ENCODE results near the gene NYAP2. TPM values are rescaled to one million over a fixed set of nuclear protein-coding genes. Genes with fewer than 3 reads are reported as not detected.
A peak's percentile ranks its signal among the peaks of the same experiment; 100 is the strongest.

Gene NYAP2
- total RNA-seq, 4 donors from 2014 or later, result 0.09 to 0.61 (median 0.18) TPM; not detected in 1

DNA sequence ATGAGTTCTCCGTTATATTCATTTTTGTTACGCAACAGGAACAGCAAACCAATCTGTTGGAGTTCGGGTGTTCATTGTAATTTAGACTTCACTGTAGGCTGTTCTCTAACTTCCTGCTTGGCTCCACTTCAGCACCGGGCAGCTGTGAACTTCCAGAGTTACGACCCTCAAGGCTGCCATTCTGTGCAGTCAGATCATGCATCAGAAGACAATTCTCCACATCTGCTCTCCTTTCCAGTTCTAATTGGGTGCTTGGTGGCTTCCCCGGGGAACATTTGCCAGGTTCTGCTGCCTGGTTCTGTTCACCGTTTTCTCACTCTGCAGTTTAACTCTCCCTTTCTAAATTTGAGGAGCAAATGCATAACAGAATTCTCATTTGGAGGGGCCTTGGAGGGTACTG, 237.7 kb downstream of the NYAP2 start:
- Histone ChIP-seq H3K4me3 (no peak overlapping the region), H3K4me1 (no peaks in the 10 kb centered on the region), H3K27ac (no peak overlapping the region), H3K27me3 (peaks cover 0 to 5% (median 0%) of the 10 kb centered on the region in 4 donors), H3K36me3 (no peaks in the 10 kb centered on the region), H3K9me3 (no peaks in the 10 kb centered on the region)
- intact Hi-C loops (cut with DNase I), result no loop called here
- TF ChIP-seq POLR2A (IDR thresholded peaks at IDR 0.05), result no peak
- no peak for TF ChIP-seq CTCF (IDR thresholded peaks at IDR 0.05)
- DNase-seq, result no peak
- WGBS, 2 donors, result 50 to 54% methylated on average over 7 of the region's 7 CpGs

GRCh38 chr2:225640550-225640949, 241.0 kb downstream of the NYAP2 start:
- no peak for DNase-seq
- intact Hi-C loops (cut with DNase I), result no loop called here
- WGBS, 2 donors, result 82 to 84% methylated on average over 3 of the region's 3 CpGs
- Histone ChIP-seq H3K36me3 (no peaks in the 10 kb centered on the region), H3K4me1 (no peaks in the 10 kb centered on the region), H3K9me3 (no peaks in the 10 kb centered on the region), H3K27ac (no peak overlapping the region), H3K4me3 (no peak overlapping the region), H3K27me3 (no peaks in the 10 kb centered on the region)
- no peak for TF ChIP-seq CTCF (IDR thresholded peaks at IDR 0.05)
- no peak for TF ChIP-seq POLR2A (IDR thresholded peaks at IDR 0.05)

- Histone ChIP-seq H3K4me1 (no peaks in the 10 kb centered on the region), H3K4me3 (no peak overlapping the region), H3K27me3 (peaks cover 0 to 7% (median 0%) of the 10 kb centered on the region in 4 donors), H3K9me3 (no peaks in the 10 kb centered on the region), H3K27ac (no peak overlapping the region), H3K36me3 (no peaks in the 10 kb centered on the region)
- no peak for TF ChIP-seq POLR2A (IDR thresholded peaks at IDR 0.05)
- 46 to 57% methylated on average over 4 of the region's 4 CpGs for WGBS, 2 donors
- no peak for DNase-seq
- intact Hi-C loops (cut with DNase I), result no loop called here
Measured at GRCh38 chr2:225649274-225649673, 249.8 kb downstream of the NYAP2 start.

GRCh38 chr2:225650041-225650440, 250.5 kb downstream of the NYAP2 start:
- Histone ChIP-seq H3K4me3 (no peak overlapping the region), H3K27ac (no peak overlapping the region), H3K9me3 (no peaks in the 10 kb centered on the region), H3K36me3 (no peaks in the 10 kb centered on the region), H3K27me3 (peaks cover 0 to 7% (median 0%) of the 10 kb centered on the region in 4 donors), H3K4me1 (no peaks in the 10 kb centered on the region)
- intact Hi-C loops (cut with DNase I), result loop anchor here (10.0 kb wide), 1 partner anchor 525 kb away; no protein-coding TSS in a partner anchor
- no peak for DNase-seq
- WGBS, 2 donors, result 83 to 90% methylated on average over 8 of the region's 8 CpGs
- TF ChIP-seq POLR2A (IDR thresholded peaks at IDR 0.05) (no peak), CTCF (IDR thresholded peaks at IDR 0.05) (no peak)

- intact Hi-C loops (cut with DNase I), result no loop called here
- 15 to 17% methylated on average over 11 of the region's 11 CpGs for WGBS, 2 donors
- Histone ChIP-seq H3K4me1 (no peaks in the 10 kb centered on the region), H3K36me3 (no peaks in the 10 kb centered on the region), H3K27ac (no peak overlapping the region), H3K4me3 (no peak overlapping the region), H3K9me3 (no peaks in the 10 kb centered on the region), H3K27me3 (no peaks in the 10 kb centered on the region)
- TF ChIP-seq POLR2A (IDR thresholded peaks at IDR 0.05) (no peak), CTCF (IDR thresholded peaks at IDR 0.05) (peak; percentile 54 to 85 (median 72))
- DNase-seq, result no peak
Measured at GRCh38 chr2:225660262-225661131, 261.0 kb downstream of the NYAP2 start.
